HEK293 (cell line): ENCODE results near the gene NFATC3.

Source experiments
- CTCF ChIA-PET: fragments of 350-600 bp; formaldehyde crosslinking; extraction: SDS; loops from one replicate; lab custom pipeline; 2021; ENCODE audit warnings: antibody characterized with exemption; lab: Yijun Ruan, JAX
- POLR2A ChIA-PET: fragments of 300-600 bp; formaldehyde crosslinking; extraction: SDS; loops from one replicate; lab custom pipeline; 2020; ENCODE audit warnings: antibody characterized with exemption, inconsistent platforms; lab: Yijun Ruan, JAX
- H3K27ac ChIP-seq: fragments of 200-500 bp; sonication (Bioruptor generic); 2 replicates; pipeline ENCODE4 v1.5.1; 2014; ENCODE audit warnings: low read depth, low read length, control low read depth, inconsistent platforms; ENCODE audit errors: extremely low read depth
- H3K36me3 ChIP-seq, 2 experiments: fragments of 200-500 bp in 1 of 2; sonication (Bioruptor generic) in 1 of 2; 1 replicate in 1 of 2; 2 replicates in 1 of 2; pipeline ENCODE4 v1.5.1; 2014 to 2017; ENCODE audit warnings: inconsistent platforms in 2 of 2, low read length in 2 of 2; ENCODE audit not compliant: control insufficient read depth in 2 of 2, insufficient read depth in 1 of 2
- H3K4me1 ChIP-seq: fragments of 200-500 bp; sonication (Bioruptor generic); 2 replicates; pipeline ENCODE4 v1.5.1; 2014; ENCODE audit warnings: mild to moderate bottlenecking, low read length, inconsistent platforms; ENCODE audit not compliant: control insufficient read depth, insufficient read depth
- H3K4me3 ChIP-seq: 2 replicates; pipeline ENCODE4 v1.5.1; 2011; ENCODE audit warnings: low read depth, mild to moderate bottlenecking, control low read depth, low read length, moderate library complexity
- H3K9me3 ChIP-seq: fragments of 200-500 bp; sonication (Bioruptor generic); 2 replicates; pipeline ENCODE4 v1.5.1; 2014; ENCODE audit warnings: low read depth, low read length, inconsistent platforms; ENCODE audit not compliant: control insufficient read depth, insufficient read depth
- GLI2 ChIP-seq: fragments of 450-650 bp; formaldehyde crosslinking; IDR thresholded peaks from 2 replicates; pipeline ENCODE4; 2017; ENCODE audit warnings: missing biosample characterization, missing genetic modification characterization, low read depth, borderline replicate concordance
- GLIS1 ChIP-seq: fragments of 450-650 bp; formaldehyde crosslinking; IDR thresholded peaks from 2 replicates; pipeline ENCODE4 v1.5.1; 2016; ENCODE audit warnings: missing biosample characterization, missing genetic modification characterization
- KLF8 ChIP-seq: fragments of 450-650 bp; formaldehyde crosslinking; IDR thresholded peaks from 2 replicates; pipeline ENCODE4 v1.5.1; 2016; ENCODE audit warnings: missing biosample characterization, missing genetic modification characterization
- PRDM10 ChIP-seq: fragments of 450-650 bp; formaldehyde crosslinking; IDR thresholded peaks from 2 replicates; pipeline ENCODE4 v1.5.1; 2016; ENCODE audit warnings: missing biosample characterization, missing genetic modification characterization
- ZBTB11 ChIP-seq: fragments of 450-650 bp; formaldehyde crosslinking; conservative IDR thresholded peaks from 2 replicates; pipeline ENCODE4 v1.5.1; 2016; ENCODE audit warnings: low read depth, missing biosample characterization, missing genetic modification characterization
- ZBTB20 ChIP-seq: fragments of 450-650 bp; formaldehyde crosslinking; IDR thresholded peaks from 2 replicates; pipeline ENCODE4 v1.5.1; 2016; ENCODE audit warnings: missing biosample characterization, missing genetic modification characterization
- ZBTB8A ChIP-seq: fragments of 450-650 bp; formaldehyde crosslinking; IDR thresholded peaks from 2 replicates; pipeline ENCODE4 v1.5.1; 2016; ENCODE audit warnings: missing biosample characterization, missing genetic modification characterization
- ZFP3 ChIP-seq: fragments of 450-650 bp; formaldehyde crosslinking; IDR thresholded peaks from 2 replicates; pipeline ENCODE4 v1.5.1; 2016; ENCODE audit warnings: low read depth, missing biosample characterization, missing genetic modification characterization
- ZFP37 ChIP-seq: fragments of 450-650 bp; formaldehyde crosslinking; IDR thresholded peaks from 2 replicates; pipeline ENCODE4 v1.5.1; 2016; ENCODE audit warnings: missing biosample characterization, missing genetic modification characterization
- ZNF121 ChIP-seq: fragments of 450-650 bp; formaldehyde crosslinking; IDR thresholded peaks from 2 replicates; pipeline ENCODE4 v1.5.1; 2016; ENCODE audit warnings: missing biosample characterization, missing genetic modification characterization
- ZNF169 ChIP-seq: fragments of 450-650 bp; formaldehyde crosslinking; IDR thresholded peaks from 2 replicates; pipeline ENCODE4 v1.5.1; 2016; ENCODE audit warnings: missing biosample characterization, missing genetic modification characterization
- ZNF335 ChIP-seq: fragments of 450-650 bp; formaldehyde crosslinking; conservative IDR thresholded peaks from 2 replicates; pipeline ENCODE4 v1.5.1; 2016; ENCODE audit warnings: missing biosample characterization, missing genetic modification characterization
- ZNF391 ChIP-seq: fragments of 450-650 bp; formaldehyde crosslinking; IDR thresholded peaks from 2 replicates; pipeline ENCODE4 v1.5.1; 2016; ENCODE audit warnings: low read depth, missing biosample characterization, missing genetic modification characterization, borderline replicate concordance
- ZNF561 ChIP-seq: fragments of 450-650 bp; IDR thresholded peaks from 2 replicates; pipeline ENCODE4 v1.5.1; 2018; ENCODE audit warnings: missing biosample characterization, missing genetic modification characterization, borderline replicate concordance
- ZNF600 ChIP-seq: fragments of 450-650 bp; formaldehyde crosslinking; IDR thresholded peaks from 2 replicates; pipeline ENCODE4 v1.5.1; 2016; ENCODE audit warnings: missing biosample characterization, missing genetic modification characterization
- ZNF664 ChIP-seq: fragments of 450-650 bp; formaldehyde crosslinking; IDR thresholded peaks from 2 replicates; pipeline ENCODE4 v1.5.1; 2016; ENCODE audit warnings: missing biosample characterization, missing genetic modification characterization
- ZNF692 ChIP-seq: fragments of 450-650 bp; formaldehyde crosslinking; IDR thresholded peaks from 2 replicates; pipeline ENCODE4 v1.5.1; 2016; ENCODE audit warnings: missing biosample characterization, missing genetic modification characterization
- ZNF776 ChIP-seq: fragments of 450-650 bp; formaldehyde crosslinking; IDR thresholded peaks from 2 replicates; pipeline ENCODE4 v1.5.0; 2017; ENCODE audit warnings: missing biosample characterization, missing genetic modification characterization, borderline replicate concordance
- TF ChIP-seq, protein P1 (sequence below): fragments of 450-650 bp; formaldehyde crosslinking; IDR thresholded peaks from 2 replicates; pipeline ENCODE4 v1.5.1; 2017; ENCODE audit warnings: missing biosample characterization, missing genetic modification characterization
- TF ChIP-seq, protein P2 (sequence below): fragments of 450-650 bp; formaldehyde crosslinking; optimal IDR thresholded peaks from 2 replicates; pipeline ENCODE3; 2016; ENCODE audit warnings: missing biosample characterization, mild to moderate bottlenecking, missing genetic modification characterization
- TF ChIP-seq, protein P3 (sequence below): fragments of 450-650 bp; formaldehyde crosslinking; IDR thresholded peaks from 2 replicates; pipeline ENCODE4 v1.5.1; 2016; ENCODE audit warnings: missing biosample characterization, missing genetic modification characterization

Gene NFATC3

GRCh38 chr16:68085259-68086071 is at the start of gene NFATC3:
NFATC3 (plus strand) TSS chr16:68085370; CDS start chr16:68085682, 312 bp downstream.
- peaks cover 14% of the 10 kb centered on the region for H3K4me1 ChIP-seq
- peak within 1 kb of the TSS; percentile 77 for H3K4me3 ChIP-seq
- CTCF ChIA-PET, result interaction anchor here (0.6 to 2.8 kb wide), 5 partner anchors 8 to 412 kb away, joined by 3 to 10 read pairs (median 5); partner anchors contain the start of gene SLC7A6
- peak within 1 kb of the TSS; percentile 88 for H3K27ac ChIP-seq
- POLR2A ChIA-PET, result interaction anchor here (0.6 to 4.5 kb wide), 20 partner anchors 8 to 562 kb away, joined by 3 to 34 read pairs (median 5); partner anchors contain the start of genes DDX28, DUS2, ESRP2 and PRMT7
- no peaks in the 10 kb centered on the region for H3K9me3 ChIP-seq
- H3K36me3 ChIP-seq, result no peaks in the 10 kb centered on the region
- peak; percentile 61; the same call in 1 of the 2 replicates for TF ChIP-seq ZNF561 (tag by site-specific recombination)
- no peak for TF ChIP-seq GLIS1
- TF ChIP-seq ZBTB11 (tag by site-specific recombination), result peak; percentile 1; the same call in 1 of the 2 replicates
- peak; percentile 75 for TF ChIP-seq ZNF121 (tag by site-specific recombination)
- TF ChIP-seq KLF8, result no peak
- no peak for TF ChIP-seq ZFP3
- no peak for TF ChIP-seq ZNF664 (tag by site-specific recombination)
- no peak for TF ChIP-seq ZFP37
- TF ChIP-seq PRDM10 (tag by site-specific recombination), result 0 out of 2 replicates have a peak, but pooled peaks have one; percentile 6
- TF ChIP-seq, protein P1, sequence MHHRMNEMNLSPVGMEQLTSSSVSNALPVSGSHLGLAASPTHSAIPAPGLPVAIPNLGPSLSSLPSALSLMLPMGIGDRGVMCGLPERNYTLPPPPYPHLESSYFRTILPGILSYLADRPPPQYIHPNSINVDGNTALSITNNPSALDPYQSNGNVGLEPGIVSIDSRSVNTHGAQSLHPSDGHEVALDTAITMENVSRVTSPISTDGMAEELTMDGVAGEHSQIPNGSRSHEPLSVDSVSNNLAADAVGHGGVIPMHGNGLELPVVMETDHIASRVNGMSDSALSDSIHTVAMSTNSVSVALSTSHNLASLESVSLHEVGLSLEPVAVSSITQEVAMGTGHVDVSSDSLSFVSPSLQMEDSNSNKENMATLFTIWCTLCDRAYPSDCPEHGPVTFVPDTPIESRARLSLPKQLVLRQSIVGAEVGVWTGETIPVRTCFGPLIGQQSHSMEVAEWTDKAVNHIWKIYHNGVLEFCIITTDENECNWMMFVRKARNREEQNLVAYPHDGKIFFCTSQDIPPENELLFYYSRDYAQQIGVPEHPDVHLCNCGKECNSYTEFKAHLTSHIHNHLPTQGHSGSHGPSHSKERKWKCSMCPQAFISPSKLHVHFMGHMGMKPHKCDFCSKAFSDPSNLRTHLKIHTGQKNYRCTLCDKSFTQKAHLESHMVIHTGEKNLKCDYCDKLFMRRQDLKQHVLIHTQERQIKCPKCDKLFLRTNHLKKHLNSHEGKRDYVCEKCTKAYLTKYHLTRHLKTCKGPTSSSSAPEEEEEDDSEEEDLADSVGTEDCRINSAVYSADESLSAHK, result peak; percentile 35; the same call in 1 of the 2 replicates
- TF ChIP-seq ZBTB20 (tag by site-specific recombination), result peak; percentile 73
- TF ChIP-seq ZNF169 (tag by site-specific recombination), result peak; percentile 42; the same call in 1 of the 2 replicates
- 0 out of 2 replicates have a peak, but pooled peaks have one; percentile 17 for TF ChIP-seq ZNF776 (tag by site-specific recombination)
- TF ChIP-seq GLI2 (tag by site-specific recombination), result no peak
- TF ChIP-seq, protein P2, sequence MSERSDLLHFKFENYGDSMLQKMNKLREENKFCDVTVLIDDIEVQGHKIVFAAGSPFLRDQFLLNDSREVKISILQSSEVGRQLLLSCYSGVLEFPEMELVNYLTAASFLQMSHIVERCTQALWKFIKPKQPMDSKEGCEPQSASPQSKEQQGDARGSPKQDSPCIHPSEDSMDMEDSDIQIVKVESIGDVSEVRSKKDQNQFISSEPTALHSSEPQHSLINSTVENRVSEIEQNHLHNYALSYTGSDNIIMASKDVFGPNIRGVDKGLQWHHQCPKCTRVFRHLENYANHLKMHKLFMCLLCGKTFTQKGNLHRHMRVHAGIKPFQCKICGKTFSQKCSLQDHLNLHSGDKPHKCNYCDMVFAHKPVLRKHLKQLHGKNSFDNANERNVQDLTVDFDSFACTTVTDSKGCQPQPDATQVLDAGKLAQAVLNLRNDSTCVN, result peak; percentile 89
- TF ChIP-seq, protein P3, sequence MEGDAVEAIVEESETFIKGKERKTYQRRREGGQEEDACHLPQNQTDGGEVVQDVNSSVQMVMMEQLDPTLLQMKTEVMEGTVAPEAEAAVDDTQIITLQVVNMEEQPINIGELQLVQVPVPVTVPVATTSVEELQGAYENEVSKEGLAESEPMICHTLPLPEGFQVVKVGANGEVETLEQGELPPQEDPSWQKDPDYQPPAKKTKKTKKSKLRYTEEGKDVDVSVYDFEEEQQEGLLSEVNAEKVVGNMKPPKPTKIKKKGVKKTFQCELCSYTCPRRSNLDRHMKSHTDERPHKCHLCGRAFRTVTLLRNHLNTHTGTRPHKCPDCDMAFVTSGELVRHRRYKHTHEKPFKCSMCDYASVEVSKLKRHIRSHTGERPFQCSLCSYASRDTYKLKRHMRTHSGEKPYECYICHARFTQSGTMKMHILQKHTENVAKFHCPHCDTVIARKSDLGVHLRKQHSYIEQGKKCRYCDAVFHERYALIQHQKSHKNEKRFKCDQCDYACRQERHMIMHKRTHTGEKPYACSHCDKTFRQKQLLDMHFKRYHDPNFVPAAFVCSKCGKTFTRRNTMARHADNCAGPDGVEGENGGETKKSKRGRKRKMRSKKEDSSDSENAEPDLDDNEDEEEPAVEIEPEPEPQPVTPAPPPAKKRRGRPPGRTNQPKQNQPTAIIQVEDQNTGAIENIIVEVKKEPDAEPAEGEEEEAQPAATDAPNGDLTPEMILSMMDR (tag by site-specific recombination), result peak; percentile 53; the same call in 1 of the 2 replicates
- TF ChIP-seq ZNF391 (tag by site-specific recombination), result peak; percentile 36; the same call in 1 of the 2 replicates
- 0 out of 2 replicates have a peak, but pooled peaks have one; percentile 10 for TF ChIP-seq ZBTB8A (tag by site-specific recombination)
- TF ChIP-seq ZNF692 (tag by site-specific recombination), result peak; percentile 53; the same call in 1 of the 2 replicates
- no peak for TF ChIP-seq ZNF335 (tag by site-specific recombination)
- peak; percentile 27; the same call in 1 of the 2 replicates for TF ChIP-seq ZNF600 (tag by site-specific recombination)
